ES-I3 (cell line): ENCODE data around the gene M1AP.
A peak's percentile ranks its signal among the peaks of the same experiment; 100 is the strongest.

Experiments used
- H3K36me3 ChIP-seq: 2 replicates; pipeline ENCODE4 v1.6.1; 2013; ENCODE audit warnings: mild to moderate bottlenecking, low read length, control low read depth, moderate library complexity; ENCODE audit not compliant: insufficient read depth
- H3K4me1 ChIP-seq: 2 replicates; pipeline ENCODE4 v1.6.1; 2013; ENCODE audit warnings: mild to moderate bottlenecking, control low read depth, low read length; ENCODE audit not compliant: insufficient read depth
- H3K9ac ChIP-seq: 2 replicates; pipeline ENCODE4 v1.6.1; 2013; ENCODE audit warnings: low read depth, mild to moderate bottlenecking, low read length, moderate library complexity
- H3K9me3 ChIP-seq: 2 replicates; pipeline ENCODE4 v1.6.1; 2013; ENCODE audit warnings: mild to moderate bottlenecking, low read length, moderate library complexity; ENCODE audit not compliant: control insufficient read depth, insufficient read depth

Gene M1AP

GRCh38 chr2:74546004-74546403 is 102.1 kb downstream of the M1AP start:
- Histone ChIP-seq H3K9me3 (no peaks in the 10 kb centered on the region), H3K36me3 (no peaks in the 10 kb centered on the region), H3K9ac (no peak overlapping the region), H3K4me1 (no peaks in the 10 kb centered on the region)

- H3K9ac ChIP-seq: no peak overlapping the region
Observed at GRCh38 chr2:74544634-74545033, 103.5 kb downstream of the M1AP start.

DNA sequence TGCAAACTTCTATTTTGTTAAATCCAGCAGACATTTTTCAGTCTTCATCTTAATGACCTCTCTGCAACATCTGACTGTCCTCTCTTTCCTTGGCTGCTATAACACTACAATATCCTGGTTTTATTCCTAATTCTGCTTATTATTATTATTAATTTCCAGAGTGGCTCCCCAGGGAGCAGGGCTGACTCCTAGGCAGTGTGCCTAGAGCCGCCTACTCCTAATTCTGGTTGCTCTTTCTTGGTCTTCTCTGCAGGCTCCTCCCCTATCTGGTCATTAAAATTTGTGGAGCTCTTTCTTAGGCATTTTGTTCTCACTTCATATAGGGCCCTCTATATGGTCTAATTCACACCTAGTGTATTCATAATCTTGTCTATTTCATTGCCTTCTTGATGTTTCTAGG is 105.2 kb downstream of the M1AP start:
- Histone ChIP-seq H3K4me1 (no peaks in the 10 kb centered on the region), H3K9me3 (no peaks in the 10 kb centered on the region), H3K9ac (no peak overlapping the region), H3K36me3 (no peaks in the 10 kb centered on the region)

More at GRCh38 chr2:74544634-74545033, 103.5 kb downstream of the M1AP start:
- Histone ChIP-seq H3K9me3 (no peaks in the 10 kb centered on the region), H3K36me3 (no peaks in the 10 kb centered on the region), H3K4me1 (no peaks in the 10 kb centered on the region)

DNA sequence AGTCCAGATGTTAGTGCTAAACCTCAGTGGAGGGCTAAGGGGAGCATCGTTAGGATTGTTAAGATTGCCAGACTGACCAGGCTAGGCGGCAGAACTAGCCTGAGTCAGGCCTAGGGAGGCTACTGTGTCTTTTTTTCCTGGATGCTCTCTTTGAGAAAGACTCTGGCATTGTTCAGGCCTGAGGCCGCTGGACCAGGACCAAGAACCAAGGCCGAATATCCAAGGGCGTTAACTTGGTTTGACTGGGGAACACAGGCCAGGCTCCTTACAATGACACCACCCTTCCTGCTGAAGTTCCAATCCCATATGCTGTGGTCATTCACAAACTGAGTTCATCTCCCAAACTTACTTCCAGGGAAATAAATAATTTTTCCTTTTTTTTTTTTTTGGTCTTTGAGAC is 107.8 kb downstream of the M1AP start:
- peaks cover 4% of the 10 kb centered on the region; the same call in 1 of the 2 replicates for H3K4me1 ChIP-seq
- no peak overlapping the region for H3K9ac ChIP-seq
- no peaks in the 10 kb centered on the region for H3K36me3 ChIP-seq
- H3K9me3 ChIP-seq: no peaks in the 10 kb centered on the region

GRCh38 chr2:74538881-74539339 is 109.2 kb downstream of the M1AP start:
- Histone ChIP-seq H3K9me3 (no peaks in the 10 kb centered on the region), H3K36me3 (no peaks in the 10 kb centered on the region), H3K4me1 (peaks cover 4% of the 10 kb centered on the region; the same call in 1 of the 2 replicates), H3K9ac (no peak overlapping the region)

GRCh38 chr2:74537140-74537539 is 111.0 kb downstream of the M1AP start:
- Histone ChIP-seq H3K9ac (no peak overlapping the region), H3K36me3 (no peaks in the 10 kb centered on the region), H3K9me3 (no peaks in the 10 kb centered on the region), H3K4me1 (peaks cover 4% of the 10 kb centered on the region; the same call in 1 of the 2 replicates)

GRCh38 chr2:74536166-74536950 is 111.8 kb downstream of the M1AP start:
- Histone ChIP-seq H3K36me3 (no peaks in the 10 kb centered on the region), H3K9ac (no peak overlapping the region), H3K4me1 (peaks cover 4% of the 10 kb centered on the region; the same call in 1 of the 2 replicates), H3K9me3 (no peaks in the 10 kb centered on the region)

- H3K9ac ChIP-seq: no peak overlapping the region
- H3K9me3 ChIP-seq: no peaks in the 10 kb centered on the region
- H3K4me1 ChIP-seq: peaks cover 7% of the 10 kb centered on the region; the same call in 1 of the 2 replicates
- H3K36me3 ChIP-seq: no peaks in the 10 kb centered on the region
Observed at GRCh38 chr2:74535440-74535965, 112.6 kb downstream of the M1AP start.

DNA sequence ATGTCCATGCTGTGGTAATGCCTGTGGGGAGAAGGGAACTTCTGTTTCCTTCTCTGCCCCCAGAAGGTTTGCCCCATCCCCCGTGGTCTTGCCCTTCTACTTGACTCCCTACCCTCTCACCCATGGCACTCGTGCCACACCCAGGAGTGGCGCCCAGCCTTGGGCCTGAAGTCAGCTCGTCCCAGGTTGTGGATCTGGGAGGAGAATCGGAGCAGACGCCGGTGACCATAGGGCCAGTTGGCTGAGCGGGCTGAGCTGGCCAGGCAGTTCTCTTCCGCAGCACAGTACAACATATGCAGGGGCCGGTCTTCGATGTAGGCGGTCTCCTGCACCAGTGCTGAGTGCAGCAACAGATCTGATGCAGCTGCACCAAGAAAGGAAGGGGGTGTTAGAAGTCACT is 113.7 kb downstream of the M1AP start:
- H3K36me3 ChIP-seq: no peaks in the 10 kb centered on the region
- H3K9ac ChIP-seq: no peak overlapping the region
- no peaks in the 10 kb centered on the region for H3K9me3 ChIP-seq
- H3K4me1 ChIP-seq: peaks cover 7% of the 10 kb centered on the region; the same call in 1 of the 2 replicates

DNA sequence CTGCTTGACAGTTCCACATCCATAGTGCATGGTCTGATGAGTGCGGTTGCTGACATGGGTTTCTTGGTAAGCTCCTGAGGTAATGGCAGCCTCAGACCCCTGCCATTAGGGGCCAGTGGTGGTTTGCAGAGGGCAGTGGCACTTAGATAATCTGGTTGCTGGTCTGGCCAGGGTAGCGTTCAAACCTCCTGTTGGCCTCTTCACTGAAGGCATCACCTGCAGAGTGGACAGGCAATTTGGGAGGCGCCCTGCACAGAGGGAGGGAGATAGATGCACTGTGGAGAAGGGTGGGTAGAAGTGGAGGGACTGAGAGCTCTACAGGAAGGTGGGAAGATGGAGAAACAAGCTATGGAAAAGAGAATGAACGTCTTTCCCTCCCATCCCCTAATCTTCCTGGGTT is 114.7 kb downstream of the M1AP start:
- no peaks in the 10 kb centered on the region for H3K9me3 ChIP-seq
- peaks cover 11% of the 10 kb centered on the region for H3K4me1 ChIP-seq
- no peaks in the 10 kb centered on the region for H3K36me3 ChIP-seq
- no peak overlapping the region for H3K9ac ChIP-seq

- Histone ChIP-seq H3K9me3 (no peaks in the 10 kb centered on the region), H3K9ac (no peak overlapping the region), H3K36me3 (peaks cover 5% of the 10 kb centered on the region), H3K4me1 (peaks cover 12% of the 10 kb centered on the region)
Observed at GRCh38 chr2:74532222-74532621, 115.9 kb downstream of the M1AP start.

DNA sequence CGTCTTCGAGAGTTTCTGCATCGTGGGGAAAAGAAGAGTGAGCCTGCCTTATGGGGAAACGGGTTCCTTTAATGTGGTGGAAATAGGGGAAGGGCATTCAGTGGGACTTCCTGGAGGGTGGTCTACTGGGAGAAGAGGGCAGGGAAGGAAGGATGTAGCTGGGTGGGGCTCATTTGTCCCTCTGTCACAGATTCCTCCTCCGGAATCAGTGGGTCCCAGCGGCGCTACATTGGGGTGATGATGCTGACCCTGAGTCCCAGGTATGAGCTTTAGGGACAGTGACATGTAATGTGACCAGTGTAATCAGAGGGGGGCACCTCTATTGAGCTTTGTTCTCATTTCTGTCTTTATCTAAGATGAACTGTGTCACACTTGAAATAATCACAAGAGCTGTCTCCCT is 116.5 kb downstream of the M1AP start:
- Histone ChIP-seq H3K36me3 (peaks cover 8% of the 10 kb centered on the region), H3K9me3 (no peaks in the 10 kb centered on the region), H3K4me1 (peaks cover 12% of the 10 kb centered on the region), H3K9ac (no peak overlapping the region)

DNA sequence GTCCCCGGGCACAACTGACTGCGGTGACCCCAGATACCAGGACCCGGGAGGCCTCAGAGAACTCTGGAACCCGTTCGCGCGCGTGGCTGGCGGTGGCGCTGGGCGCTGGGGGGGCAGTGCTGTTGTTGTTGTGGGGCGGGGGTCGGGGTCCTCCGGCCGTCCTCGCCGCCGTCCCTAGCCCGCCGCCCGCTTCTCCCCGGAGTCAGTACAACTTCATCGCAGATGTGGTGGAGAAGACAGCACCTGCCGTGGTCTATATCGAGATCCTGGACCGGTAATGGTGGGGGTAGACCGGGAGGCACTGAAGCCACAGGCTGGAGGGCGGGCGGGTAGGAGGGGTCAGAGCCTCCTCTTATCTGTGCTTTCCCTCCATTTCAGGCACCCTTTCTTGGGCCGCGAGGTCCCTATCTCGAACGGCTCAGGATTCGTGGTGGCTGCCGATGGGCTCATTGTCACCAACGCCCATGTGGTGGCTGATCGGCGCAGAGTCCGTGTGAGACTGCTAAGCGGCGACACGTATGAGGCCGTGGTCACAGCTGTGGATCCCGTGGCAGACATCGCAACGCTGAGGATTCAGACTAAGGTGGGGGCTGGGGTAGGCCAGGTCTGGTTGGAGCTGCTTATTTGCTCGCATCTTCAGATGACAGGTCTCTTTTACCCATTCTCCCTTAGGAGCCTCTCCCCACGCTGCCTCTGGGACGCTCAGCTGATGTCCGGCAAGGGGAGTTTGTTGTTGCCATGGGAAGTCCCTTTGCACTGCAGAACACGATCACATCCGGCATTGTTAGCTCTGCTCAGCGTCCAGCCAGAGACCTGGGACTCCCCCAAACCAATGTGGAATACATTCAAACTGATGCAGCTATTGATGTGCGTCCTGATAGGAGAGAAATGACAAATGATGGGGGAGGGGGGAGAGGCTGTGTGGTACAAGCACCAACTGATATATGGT is 117.6 kb downstream of the M1AP start:
- H3K36me3 ChIP-seq: peaks cover 10% of the 10 kb centered on the region
- peak overlapping the region; percentile 99 for H3K9ac ChIP-seq
- H3K4me1 ChIP-seq: peaks cover 18% of the 10 kb centered on the region
- H3K9me3 ChIP-seq: no peaks in the 10 kb centered on the region
